ENCODE data around the gene SUPT3H. TPM values are rescaled to one million over a fixed set of nuclear protein-coding genes. Genes with fewer than 3 reads are reported as not detected.
"Not testable (repeated sequence)": the region's sequence is repeated elsewhere in the genome, so short reads cannot be mapped to it uniquely, and the experiment has no call there.

Gene SUPT3H
- total RNA-seq, 1 donor from 2014 or later: 9.9 TPM

GRCh38 chr6:45195137-45195536 is 182.6 kb downstream of the SUPT3H start:
- no peak overlapping the region for H3K4me3 ChIP-seq (ENCODE audit: low read length in 3 of 3)
- no peak overlapping the region for H3K9ac ChIP-seq (ENCODE audit: low read depth in 1 of 3, low read length in 3 of 3)
- no peaks in the 10 kb centered on the region for H3K9me3 ChIP-seq (ENCODE audit: control insufficient read depth in 3 of 3, low read length in 3 of 3)
- H3K27me3 ChIP-seq (ENCODE audit: control insufficient read depth in 3 of 3, insufficient read depth in 3 of 3, low read length in 3 of 3): no peaks in the 10 kb centered on the region
- no peaks in the 10 kb centered on the region for H3K36me3 ChIP-seq (ENCODE audit: control insufficient read depth in 3 of 3, insufficient read depth in 3 of 3, low read length in 3 of 3)
- H3K27ac ChIP-seq (ENCODE audit: low read depth, low read length): no peak overlapping the region
- H3K4me1 ChIP-seq (ENCODE audit: control insufficient read depth in 3 of 3, insufficient read depth in 3 of 3, low read length in 3 of 3): no peaks in the 10 kb centered on the region

- no peaks in the 10 kb centered on the region for H3K9me3 ChIP-seq (ENCODE audit: control insufficient read depth in 3 of 3, low read length in 3 of 3)
- no peaks in the 10 kb centered on the region for H3K36me3 ChIP-seq (ENCODE audit: control insufficient read depth in 3 of 3, insufficient read depth in 3 of 3, low read length in 3 of 3)
- H3K9ac ChIP-seq (ENCODE audit: low read depth in 1 of 3, low read length in 3 of 3): no peak overlapping the region
- no peak overlapping the region for H3K27ac ChIP-seq (ENCODE audit: low read depth, low read length)
- no peaks in the 10 kb centered on the region for H3K27me3 ChIP-seq (ENCODE audit: control insufficient read depth in 3 of 3, insufficient read depth in 3 of 3, low read length in 3 of 3)
- no peak overlapping the region for H3K4me3 ChIP-seq (ENCODE audit: low read length in 3 of 3)
- no peaks in the 10 kb centered on the region for H3K4me1 ChIP-seq (ENCODE audit: control insufficient read depth in 3 of 3, insufficient read depth in 3 of 3, low read length in 3 of 3)
Observed at GRCh38 chr6:45192556-45192955, 185.2 kb downstream of the SUPT3H start.

- Histone ChIP-seq H3K4me1 (ENCODE audit: control insufficient read depth in 3 of 3, insufficient read depth in 3 of 3, low read length in 3 of 3) (no peaks in the 10 kb centered on the region), H3K27ac (ENCODE audit: low read depth, low read length) (no peak overlapping the region), H3K27me3 (ENCODE audit: control insufficient read depth in 3 of 3, insufficient read depth in 3 of 3, low read length in 3 of 3) (no peaks in the 10 kb centered on the region), H3K4me3 (ENCODE audit: low read length in 3 of 3) (no peak overlapping the region), H3K9ac (ENCODE audit: low read depth in 1 of 3, low read length in 3 of 3) (no peak overlapping the region), H3K9me3 (ENCODE audit: control insufficient read depth in 3 of 3, low read length in 3 of 3) (no peaks in the 10 kb centered on the region), H3K36me3 (ENCODE audit: control insufficient read depth in 3 of 3, insufficient read depth in 3 of 3, low read length in 3 of 3) (no peaks in the 10 kb centered on the region)
Observed at GRCh38 chr6:45191414-45191813, 186.3 kb downstream of the SUPT3H start.

GRCh38 chr6:45187836-45188235 is 189.9 kb downstream of the SUPT3H start:
- H3K4me3 ChIP-seq (ENCODE audit: low read length in 3 of 3): no peak overlapping the region
- H3K27me3 ChIP-seq (ENCODE audit: control insufficient read depth in 3 of 3, insufficient read depth in 3 of 3, low read length in 3 of 3): no peaks in the 10 kb centered on the region
- H3K9ac ChIP-seq (ENCODE audit: low read depth in 1 of 3, low read length in 3 of 3): no peak overlapping the region
- H3K36me3 ChIP-seq (ENCODE audit: control insufficient read depth in 3 of 3, insufficient read depth in 3 of 3, low read length in 3 of 3): no peaks in the 10 kb centered on the region
- H3K9me3 ChIP-seq (ENCODE audit: control insufficient read depth in 3 of 3, low read length in 3 of 3): no peaks in the 10 kb centered on the region
- H3K4me1 ChIP-seq (ENCODE audit: control insufficient read depth in 3 of 3, insufficient read depth in 3 of 3, low read length in 3 of 3): no peaks in the 10 kb centered on the region
- H3K27ac ChIP-seq (ENCODE audit: low read depth, low read length): no peak overlapping the region

GRCh38 chr6:45185403-45186251 is 192.1 kb downstream of the SUPT3H start:
- no peaks in the 10 kb centered on the region for H3K9me3 ChIP-seq (ENCODE audit: control insufficient read depth in 3 of 3, low read length in 3 of 3)
- H3K4me1 ChIP-seq (ENCODE audit: control insufficient read depth in 3 of 3, insufficient read depth in 3 of 3, low read length in 3 of 3): no peaks in the 10 kb centered on the region
- H3K27me3 ChIP-seq (ENCODE audit: control insufficient read depth in 3 of 3, insufficient read depth in 3 of 3, low read length in 3 of 3): no peaks in the 10 kb centered on the region

GRCh38 chr6:45184937-45185336 is 192.8 kb downstream of the SUPT3H start:
- no peak overlapping the region for H3K9ac ChIP-seq (ENCODE audit: low read depth in 1 of 3, low read length in 3 of 3)

More at GRCh38 chr6:45185403-45186251, 192.1 kb downstream of the SUPT3H start:
- Histone ChIP-seq H3K36me3 (ENCODE audit: control insufficient read depth in 3 of 3, insufficient read depth in 3 of 3, low read length in 3 of 3) (no peaks in the 10 kb centered on the region), H3K4me3 (ENCODE audit: low read length in 3 of 3) (no peak overlapping the region), H3K27ac (ENCODE audit: low read depth, low read length) (no peak overlapping the region), H3K9ac (ENCODE audit: low read depth in 1 of 3, low read length in 3 of 3) (no peak overlapping the region)

GRCh38 chr6:45184040-45184439 is 193.7 kb downstream of the SUPT3H start:
- no peak overlapping the region for H3K4me3 ChIP-seq (ENCODE audit: low read length in 3 of 3)
- H3K27ac ChIP-seq (ENCODE audit: low read depth, low read length): no peak overlapping the region
- no peaks in the 10 kb centered on the region for H3K27me3 ChIP-seq (ENCODE audit: control insufficient read depth in 3 of 3, insufficient read depth in 3 of 3, low read length in 3 of 3)
- H3K36me3 ChIP-seq (ENCODE audit: control insufficient read depth in 3 of 3, insufficient read depth in 3 of 3, low read length in 3 of 3): no peaks in the 10 kb centered on the region
- no peaks in the 10 kb centered on the region for H3K4me1 ChIP-seq (ENCODE audit: control insufficient read depth in 3 of 3, insufficient read depth in 3 of 3, low read length in 3 of 3)
- no peak overlapping the region for H3K9ac ChIP-seq (ENCODE audit: low read depth in 1 of 3, low read length in 3 of 3)
- H3K9me3 ChIP-seq (ENCODE audit: control insufficient read depth in 3 of 3, low read length in 3 of 3): no peaks in the 10 kb centered on the region

More at GRCh38 chr6:45184937-45185336, 192.8 kb downstream of the SUPT3H start:
- H3K27me3 ChIP-seq (ENCODE audit: control insufficient read depth in 3 of 3, insufficient read depth in 3 of 3, low read length in 3 of 3): no peaks in the 10 kb centered on the region
- H3K4me1 ChIP-seq (ENCODE audit: control insufficient read depth in 3 of 3, insufficient read depth in 3 of 3, low read length in 3 of 3): no peaks in the 10 kb centered on the region
- no peak overlapping the region for H3K27ac ChIP-seq (ENCODE audit: low read depth, low read length)
- no peak overlapping the region for H3K4me3 ChIP-seq (ENCODE audit: low read length in 3 of 3)
- H3K9me3 ChIP-seq (ENCODE audit: control insufficient read depth in 3 of 3, low read length in 3 of 3): no peaks in the 10 kb centered on the region
- H3K36me3 ChIP-seq (ENCODE audit: control insufficient read depth in 3 of 3, insufficient read depth in 3 of 3, low read length in 3 of 3): no peaks in the 10 kb centered on the region

- H3K9ac ChIP-seq (ENCODE audit: low read depth in 1 of 3, low read length in 3 of 3); H3K36me3 ChIP-seq (ENCODE audit: control insufficient read depth in 3 of 3, insufficient read depth in 3 of 3, low read length in 3 of 3); H3K4me3 ChIP-seq (ENCODE audit: low read length in 3 of 3); H3K9me3 ChIP-seq (ENCODE audit: control insufficient read depth in 3 of 3, low read length in 3 of 3); H3K27ac ChIP-seq (ENCODE audit: low read depth, low read length); H3K27me3 ChIP-seq (ENCODE audit: control insufficient read depth in 3 of 3, insufficient read depth in 3 of 3, low read length in 3 of 3); H3K4me1 ChIP-seq (ENCODE audit: control insufficient read depth in 3 of 3, insufficient read depth in 3 of 3, low read length in 3 of 3): not testable (repeated sequence)
Observed at GRCh38 chr6:45176373-45176772, 201.4 kb downstream of the SUPT3H start.

- Histone ChIP-seq H3K9ac (ENCODE audit: low read depth in 1 of 3, low read length in 3 of 3) (no peak overlapping the region), H3K4me1 (ENCODE audit: control insufficient read depth in 3 of 3, insufficient read depth in 3 of 3, low read length in 3 of 3) (no peaks in the 10 kb centered on the region), H3K27me3 (ENCODE audit: control insufficient read depth in 3 of 3, insufficient read depth in 3 of 3, low read length in 3 of 3) (no peaks in the 10 kb centered on the region)
Observed at GRCh38 chr6:45175272-45175671, 202.5 kb downstream of the SUPT3H start.

GRCh38 chr6:45174045-45174444 is 203.7 kb downstream of the SUPT3H start:
- H3K27ac ChIP-seq (ENCODE audit: low read depth, low read length): no peak overlapping the region
- no peak overlapping the region for H3K9ac ChIP-seq (ENCODE audit: low read depth in 1 of 3, low read length in 3 of 3)
- H3K4me1 ChIP-seq (ENCODE audit: control insufficient read depth in 3 of 3, insufficient read depth in 3 of 3, low read length in 3 of 3): no peaks in the 10 kb centered on the region
- H3K27me3 ChIP-seq (ENCODE audit: control insufficient read depth in 3 of 3, insufficient read depth in 3 of 3, low read length in 3 of 3): no peaks in the 10 kb centered on the region
- H3K4me3 ChIP-seq (ENCODE audit: low read length in 3 of 3): no peak overlapping the region
- H3K9me3 ChIP-seq (ENCODE audit: control insufficient read depth in 3 of 3, low read length in 3 of 3): no peaks in the 10 kb centered on the region
- H3K36me3 ChIP-seq (ENCODE audit: control insufficient read depth in 3 of 3, insufficient read depth in 3 of 3, low read length in 3 of 3): no peaks in the 10 kb centered on the region

More at GRCh38 chr6:45175272-45175671, 202.5 kb downstream of the SUPT3H start:
- H3K9me3 ChIP-seq (ENCODE audit: control insufficient read depth in 3 of 3, low read length in 3 of 3): no peaks in the 10 kb centered on the region
- no peaks in the 10 kb centered on the region for H3K36me3 ChIP-seq (ENCODE audit: control insufficient read depth in 3 of 3, insufficient read depth in 3 of 3, low read length in 3 of 3)
- H3K4me3 ChIP-seq (ENCODE audit: low read length in 3 of 3): no peak overlapping the region
- no peak overlapping the region for H3K27ac ChIP-seq (ENCODE audit: low read depth, low read length)

Data from skeletal muscle tissue (tissue), 4 donors.